ENCODE results near the gene GNA12. TPM values are rescaled to one million over a fixed set of nuclear protein-coding genes. Genes with fewer than 3 reads are reported as not detected.
"Not testable (repeated sequence)": the region's sequence is repeated elsewhere in the genome, so short reads cannot be mapped to it uniquely, and the experiment has no call there.

GNA12 gene
- total and polyA plus RNA-seq, 4 donors, result 3.7 to 19.0 (median 11.3) TPM

GRCh38 chr7:2680256-2680655 is 163.9 kb downstream of the GNA12 start:
- 88% methylated on average over 13 of the region's 13 CpGs for WGBS
- H3K27ac ChIP-seq (ENCODE audit: low read depth in 1 of 2, low read length in 2 of 2), result no peak overlapping the region
- H3K36me3 ChIP-seq (ENCODE audit: control insufficient read depth in 4 of 4, insufficient read depth in 3 of 4, low read depth in 1 of 4, low read length in 3 of 4), result no peaks in the 10 kb centered on the region
- no peak overlapping the region for H3K9ac ChIP-seq (ENCODE audit: low read depth in 1 of 2, low read length in 2 of 2)
- no peak for DNase-seq (ENCODE audit: low spot score)
- H3K27me3 ChIP-seq (ENCODE audit: control insufficient read depth in 4 of 4, insufficient read depth in 4 of 4, low read length in 3 of 4), result no peaks in the 10 kb centered on the region
- no peaks in the 10 kb centered on the region for H3K9me3 ChIP-seq (ENCODE audit: control insufficient read depth in 4 of 4, low read length in 3 of 4)
- H3K4me3 ChIP-seq (ENCODE audit: low read depth in 1 of 3, low read length in 3 of 3), result no peak overlapping the region
- no peak for TF ChIP-seq YY1 (IDR thresholded peaks at IDR 0.05)
- TF ChIP-seq ATF3 (IDR thresholded peaks at IDR 0.05), result no peak
- H3K4me1 ChIP-seq (ENCODE audit: control insufficient read depth in 4 of 4, insufficient read depth in 4 of 4, low read length in 3 of 4), result peaks cover 0 to 3% (median 1%) of the 10 kb centered on the region in 4 donors

DNA sequence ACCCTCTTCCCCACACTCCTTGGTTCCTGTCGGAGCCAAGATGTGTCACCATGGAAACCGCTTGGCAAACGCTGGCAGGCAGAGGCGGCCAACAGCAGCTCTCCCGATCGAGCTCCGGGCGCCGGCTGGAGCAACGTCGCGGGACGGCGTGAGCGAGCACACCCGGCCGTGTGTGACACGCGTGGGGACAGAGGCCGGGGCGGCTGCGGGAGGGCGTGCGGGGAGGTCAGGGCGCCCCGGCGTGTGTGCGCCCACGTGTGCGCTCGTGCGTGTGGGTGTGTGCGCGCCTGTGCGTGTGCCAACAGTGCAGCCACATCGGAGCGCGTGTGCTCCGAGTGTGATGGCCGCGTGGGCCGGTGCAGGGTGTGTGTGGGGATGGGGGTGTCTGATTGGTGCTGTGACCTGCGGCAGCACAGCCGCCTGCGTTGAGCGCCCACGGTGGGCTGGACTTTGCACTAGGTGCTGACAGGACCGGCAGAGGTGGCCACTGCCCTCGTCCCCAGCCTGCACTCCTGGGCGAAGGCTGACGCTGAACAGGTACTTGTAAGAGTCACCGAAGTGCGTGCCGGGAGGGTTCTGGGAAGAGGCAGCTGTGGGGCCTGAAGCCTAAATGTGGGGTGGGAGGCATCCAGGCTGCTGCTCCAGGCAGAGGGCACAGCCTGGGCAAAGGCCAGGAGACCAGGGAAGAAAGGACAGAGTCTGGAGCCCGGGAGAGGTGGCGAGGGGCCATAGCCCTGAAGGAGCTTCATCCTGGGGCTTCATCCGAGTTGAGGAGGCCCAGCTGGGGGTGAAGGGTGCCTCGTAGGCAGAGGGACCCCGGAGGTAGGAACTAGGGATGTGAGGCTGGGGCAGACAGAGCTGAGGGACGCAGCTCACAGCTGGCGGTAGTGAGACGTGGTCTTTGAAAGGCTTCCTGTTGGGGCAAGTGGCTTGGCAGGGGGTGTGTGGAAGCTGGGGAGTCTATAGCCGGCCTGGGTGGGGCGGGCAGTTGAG is 164.7 kb downstream of the GNA12 start:
- H3K9me3 ChIP-seq (ENCODE audit: control insufficient read depth in 4 of 4, low read length in 3 of 4); H3K27me3 ChIP-seq (ENCODE audit: control insufficient read depth in 4 of 4, insufficient read depth in 4 of 4, low read length in 3 of 4); H3K27ac ChIP-seq (ENCODE audit: low read depth in 1 of 2, low read length in 2 of 2); DNase-seq (ENCODE audit: low spot score); H3K9ac ChIP-seq (ENCODE audit: low read depth in 1 of 2, low read length in 2 of 2); H3K4me3 ChIP-seq (ENCODE audit: low read depth in 1 of 3, low read length in 3 of 3); H3K36me3 ChIP-seq (ENCODE audit: control insufficient read depth in 4 of 4, insufficient read depth in 3 of 4, low read depth in 1 of 4, low read length in 3 of 4); H3K4me1 ChIP-seq (ENCODE audit: control insufficient read depth in 4 of 4, insufficient read depth in 4 of 4, low read length in 3 of 4): not testable (repeated sequence)
- TF ChIP-seq RXRA (IDR thresholded peaks at IDR 0.05) (peak in 1 of 2 donors; percentile 30), HNF4A (conservative IDR thresholded peaks at IDR 0.05) (peak; percentile 2 to 58)
- 66% methylated on average over 64 of the region's 64 CpGs for WGBS

- WGBS, result 84% methylated on average over 15 of the region's 15 CpGs
- H3K27ac ChIP-seq (ENCODE audit: low read depth in 1 of 2, low read length in 2 of 2); H3K36me3 ChIP-seq (ENCODE audit: control insufficient read depth in 4 of 4, insufficient read depth in 3 of 4, low read depth in 1 of 4, low read length in 3 of 4); DNase-seq (ENCODE audit: low spot score); H3K27me3 ChIP-seq (ENCODE audit: control insufficient read depth in 4 of 4, insufficient read depth in 4 of 4, low read length in 3 of 4); H3K4me3 ChIP-seq (ENCODE audit: low read depth in 1 of 3, low read length in 3 of 3); H3K9me3 ChIP-seq (ENCODE audit: control insufficient read depth in 4 of 4, low read length in 3 of 4); H3K9ac ChIP-seq (ENCODE audit: low read depth in 1 of 2, low read length in 2 of 2); H3K4me1 ChIP-seq (ENCODE audit: control insufficient read depth in 4 of 4, insufficient read depth in 4 of 4, low read length in 3 of 4): not testable (repeated sequence)
Measured at GRCh38 chr7:2678454-2678853, 165.7 kb downstream of the GNA12 start.

Other genes with a start within 250 kb of the GNA12 start
- gene TTYH3, start 212.3 kb downstream of the GNA12 start, total RNA-seq, result 10 to 100 TPM; 16.7 to 18.1 TPM
- gene TTYH3, start 212.3 kb downstream of the GNA12 start, polyA plus RNA-seq, result 10 to 100 TPM in 1 of 2 donors, 1 to 10 TPM in 1; 8.2 to 19.6 TPM
- gene AMZ1, start 156.1 kb downstream of the GNA12 start, total RNA-seq, result 1 to 10 TPM in 1 of 2 donors, not detected in 1; 1.3 TPM
- gene AMZ1, start 156.1 kb downstream of the GNA12 start, polyA plus RNA-seq, result 1 to 10 TPM in 1 of 2 donors, under 1 TPM in 1; 0.10 to 1.1 TPM
- 1 to 10 TPM; 1.2 to 1.3 TPM for gene CARD11, start 199.6 kb upstream of the GNA12 start, total RNA-seq
- under 1 TPM; 0.42 to 0.44 TPM for gene CARD11, start 199.6 kb upstream of the GNA12 start, polyA plus RNA-seq

Data from liver (tissue), 9 donors.